GM21529 (cell line): ENCODE data around the gene RNPEPL1.
A peak's percentile ranks its signal among the peaks of the same experiment; 100 is the strongest.
"Not testable (repeated sequence)": the region's sequence is repeated elsewhere in the genome, so short reads cannot be mapped to it uniquely, and the experiment has no call there.

Source experiments
- ATAC-seq: cut with Tn5 transposase; IDR thresholded peaks from one replicate; pipeline ENCODE4 v1.9.1; 2021; ENCODE audit not compliant: unreplicated experiment

The RNPEPL1 gene, protein sequence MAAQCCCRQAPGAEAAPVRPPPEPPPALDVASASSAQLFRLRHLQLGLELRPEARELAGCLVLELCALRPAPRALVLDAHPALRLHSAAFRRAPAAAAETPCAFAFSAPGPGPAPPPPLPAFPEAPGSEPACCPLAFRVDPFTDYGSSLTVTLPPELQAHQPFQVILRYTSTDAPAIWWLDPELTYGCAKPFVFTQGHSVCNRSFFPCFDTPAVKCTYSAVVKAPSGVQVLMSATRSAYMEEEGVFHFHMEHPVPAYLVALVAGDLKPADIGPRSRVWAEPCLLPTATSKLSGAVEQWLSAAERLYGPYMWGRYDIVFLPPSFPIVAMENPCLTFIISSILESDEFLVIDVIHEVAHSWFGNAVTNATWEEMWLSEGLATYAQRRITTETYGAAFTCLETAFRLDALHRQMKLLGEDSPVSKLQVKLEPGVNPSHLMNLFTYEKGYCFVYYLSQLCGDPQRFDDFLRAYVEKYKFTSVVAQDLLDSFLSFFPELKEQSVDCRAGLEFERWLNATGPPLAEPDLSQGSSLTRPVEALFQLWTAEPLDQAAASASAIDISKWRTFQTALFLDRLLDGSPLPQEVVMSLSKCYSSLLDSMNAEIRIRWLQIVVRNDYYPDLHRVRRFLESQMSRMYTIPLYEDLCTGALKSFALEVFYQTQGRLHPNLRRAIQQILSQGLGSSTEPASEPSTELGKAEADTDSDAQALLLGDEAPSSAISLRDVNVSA

GRCh38 chr2:240567872-240568677 is at the start of gene RNPEPL1:
TSS of gene RNPEPL1 (plus strand) at chr2:240568484. CDS start at chr2:240568587, 103 bp downstream.
- ATAC-seq = peak; percentile 25

GRCh38 chr2:240518981-240519380 is 49.3 kb upstream of the RNPEPL1 start:
- no peak for ATAC-seq

DNA sequence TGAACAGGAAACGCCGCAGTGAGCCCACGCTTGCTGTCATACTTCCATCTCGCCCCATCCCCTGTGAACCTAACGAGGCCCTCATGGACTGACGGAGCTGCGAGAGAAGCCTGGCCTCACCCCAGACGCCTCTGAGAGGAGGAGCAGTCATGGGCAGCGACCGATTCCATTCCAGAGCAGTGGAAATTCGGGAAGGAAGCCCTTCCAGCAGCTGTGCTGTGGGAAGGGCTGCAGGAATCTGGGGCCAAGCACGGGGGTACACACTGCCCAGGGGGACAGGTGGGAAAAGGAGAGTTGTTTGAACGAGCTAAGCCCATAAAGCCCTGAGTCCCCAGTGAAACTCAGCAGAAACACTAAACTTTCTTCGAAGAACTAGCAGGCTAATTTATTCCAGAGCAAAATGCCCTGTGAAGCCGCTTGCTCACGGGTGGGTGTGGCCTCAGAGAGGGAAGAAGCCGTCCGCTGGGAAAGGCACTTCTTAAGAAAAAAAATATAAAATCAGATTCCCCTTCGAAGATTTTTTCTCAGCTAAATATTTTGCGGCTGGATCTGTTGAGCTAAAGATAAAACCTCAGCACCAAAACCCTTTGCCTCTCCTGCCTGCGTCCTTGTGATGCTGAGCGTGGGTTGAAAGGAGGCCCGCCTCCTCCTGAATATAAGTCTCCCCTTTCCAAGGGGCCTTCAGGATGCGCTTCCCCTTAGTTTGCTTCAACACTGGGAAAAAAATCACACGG is 48.7 kb upstream of the RNPEPL1 start:
- ATAC-seq = no peak

GRCh38 chr2:240520130-240520973 is 47.9 kb upstream of the RNPEPL1 start:
- no peak for ATAC-seq

GRCh38 chr2:240520974-240521350 is 47.3 kb upstream of the RNPEPL1 start:
- ATAC-seq = no peak

- ATAC-seq = not testable (repeated sequence)
Measured at GRCh38 chr2:240521885-240522284, 46.4 kb upstream of the RNPEPL1 start.

DNA sequence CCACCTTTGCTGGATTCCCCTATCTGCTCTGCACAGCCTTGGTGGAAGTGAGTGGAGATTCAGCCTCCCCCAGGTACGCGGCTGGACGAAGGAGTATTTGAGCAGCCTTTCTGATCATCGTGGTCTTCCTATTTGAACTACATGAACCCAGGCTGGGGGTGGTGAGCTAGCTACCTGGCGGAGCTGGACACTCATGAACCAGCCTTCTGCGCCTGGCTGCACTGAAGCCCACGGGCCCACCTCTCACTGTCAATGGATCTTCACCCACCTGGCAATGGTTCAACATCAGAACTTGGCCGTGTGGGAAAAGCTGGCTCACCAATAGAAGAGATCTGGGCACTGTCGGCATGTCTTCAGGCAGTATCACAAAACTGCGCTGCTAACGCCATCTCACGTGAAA is 45.9 kb upstream of the RNPEPL1 start:
- ATAC-seq = no peak

DNA sequence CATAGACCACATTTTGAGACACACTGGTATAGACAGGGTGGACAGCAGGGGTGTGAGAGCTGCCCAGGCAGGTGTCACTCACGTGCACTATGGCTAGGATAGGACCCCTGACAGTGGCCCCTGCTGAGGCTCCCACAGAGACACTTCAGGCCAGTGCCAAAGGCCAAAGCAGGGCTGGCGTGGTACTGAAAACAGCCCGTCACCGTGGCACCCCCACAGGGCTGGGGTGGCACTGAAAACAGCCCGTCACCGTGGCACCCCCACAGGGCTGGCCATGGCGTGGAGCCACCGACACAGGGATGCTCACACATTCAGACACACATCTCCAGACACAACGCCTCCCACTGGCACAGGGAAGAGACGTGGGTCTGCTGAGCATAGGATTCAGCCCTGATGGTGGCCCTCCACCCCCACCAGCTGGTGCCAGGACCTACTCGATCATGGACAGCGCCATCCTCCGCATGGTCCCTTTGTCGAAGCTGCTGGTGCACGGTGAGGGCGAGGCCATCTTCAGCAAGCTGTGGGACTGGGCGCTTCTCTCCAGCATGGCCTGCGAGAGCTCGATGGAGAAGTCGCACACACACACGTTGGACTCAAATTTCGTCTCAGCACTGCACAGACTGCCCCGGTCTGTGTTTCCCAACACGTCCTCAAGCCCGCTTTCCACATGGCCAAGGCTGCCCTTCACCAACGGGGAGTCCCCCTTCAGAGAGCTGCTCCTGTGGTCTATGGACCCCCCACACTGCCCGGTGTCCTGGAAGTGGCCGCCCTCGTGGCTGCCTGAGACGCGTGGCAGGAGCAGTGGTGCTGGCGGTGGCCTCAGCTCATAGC is 44.6 kb upstream of the RNPEPL1 start:
- no peak for ATAC-seq

- no peak for ATAC-seq
Measured at GRCh38 chr2:240524963-240525718, 43.1 kb upstream of the RNPEPL1 start.

- ATAC-seq = no peak
Measured at GRCh38 chr2:240525802-240526201, 42.5 kb upstream of the RNPEPL1 start.

DNA sequence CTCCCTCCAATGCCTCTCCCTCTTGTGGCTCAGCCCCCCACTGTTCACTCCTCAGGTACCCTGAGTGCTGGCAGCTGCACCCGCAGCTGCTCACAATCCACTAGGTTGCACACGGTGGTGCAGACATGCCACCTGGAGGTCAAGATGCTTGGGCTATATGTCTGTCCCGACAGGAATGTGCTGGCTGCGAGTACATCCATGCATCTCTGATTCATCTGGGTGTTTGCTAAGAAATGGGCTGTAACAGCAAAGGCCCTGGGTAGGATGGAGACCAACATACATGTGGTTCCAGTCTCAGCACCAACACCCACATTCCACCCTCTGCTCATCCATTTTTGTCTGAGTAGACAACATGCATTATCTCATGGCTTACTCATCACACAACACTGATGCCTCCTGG is 41.8 kb upstream of the RNPEPL1 start:
- ATAC-seq = no peak

- no peak for ATAC-seq
Measured at GRCh38 chr2:240527153-240527750, 41.0 kb upstream of the RNPEPL1 start.

DNA sequence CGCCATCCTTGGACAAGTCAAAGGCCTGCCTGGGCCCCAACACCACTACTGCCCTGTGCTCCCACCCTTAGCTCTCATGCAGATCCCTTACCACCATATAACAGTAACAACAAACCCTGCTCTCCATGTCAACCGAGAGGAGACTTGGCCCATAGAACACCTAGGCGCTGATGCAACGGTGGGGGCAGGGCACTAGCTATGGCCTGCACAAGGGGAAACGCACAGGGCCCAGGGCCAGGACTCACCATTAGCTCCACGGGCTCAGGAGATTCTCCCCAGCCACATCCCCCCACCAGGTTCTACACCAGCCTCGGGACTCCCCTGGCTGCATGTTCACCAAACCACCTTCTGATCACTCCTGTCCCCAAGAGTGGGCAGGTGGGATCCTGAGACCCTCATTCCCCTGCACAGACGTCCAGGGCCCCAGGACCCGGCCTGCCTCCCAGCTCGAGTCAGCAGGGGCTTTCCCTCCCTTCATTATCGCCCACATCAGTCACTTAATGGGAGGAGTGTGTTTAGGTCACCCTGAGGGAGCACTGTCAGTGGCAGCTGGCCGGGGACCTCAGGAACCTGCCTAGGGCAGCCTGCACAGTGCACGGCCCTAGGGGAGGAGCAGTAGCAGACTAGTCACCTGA is 39.8 kb upstream of the RNPEPL1 start:
- ATAC-seq = no peak

DNA sequence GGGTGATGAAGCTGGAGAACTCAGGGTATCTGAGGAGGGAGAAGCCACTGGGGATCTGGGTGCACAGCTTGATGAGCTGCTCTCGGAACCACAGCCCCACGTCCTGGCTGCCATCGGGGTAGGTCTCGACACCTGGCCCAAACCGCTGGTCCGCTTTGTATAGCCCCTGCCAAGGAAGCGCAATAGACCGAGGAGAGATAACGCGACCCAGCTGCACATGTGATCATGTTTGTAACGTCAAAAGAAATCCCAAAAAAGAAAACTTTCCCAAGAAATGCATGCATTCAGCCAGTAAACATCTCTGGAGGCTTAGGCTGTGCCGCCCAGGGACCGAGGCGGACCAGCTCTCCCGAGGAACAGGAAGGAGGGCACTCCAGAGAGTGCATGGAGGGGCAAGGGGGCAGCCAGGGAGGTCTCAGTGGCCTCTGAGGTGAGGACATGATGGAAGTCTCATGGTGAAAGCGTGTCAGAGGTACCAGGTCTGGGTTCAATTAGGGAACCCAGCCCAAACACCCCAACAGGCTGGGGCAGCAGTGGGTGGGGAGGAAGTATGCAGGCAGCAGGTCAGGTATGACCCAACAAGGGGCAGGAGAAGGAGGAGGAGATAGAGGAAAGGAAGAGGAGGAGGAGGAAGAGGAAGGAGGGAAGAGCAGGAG is 38.8 kb upstream of the RNPEPL1 start:
- no peak for ATAC-seq

DNA sequence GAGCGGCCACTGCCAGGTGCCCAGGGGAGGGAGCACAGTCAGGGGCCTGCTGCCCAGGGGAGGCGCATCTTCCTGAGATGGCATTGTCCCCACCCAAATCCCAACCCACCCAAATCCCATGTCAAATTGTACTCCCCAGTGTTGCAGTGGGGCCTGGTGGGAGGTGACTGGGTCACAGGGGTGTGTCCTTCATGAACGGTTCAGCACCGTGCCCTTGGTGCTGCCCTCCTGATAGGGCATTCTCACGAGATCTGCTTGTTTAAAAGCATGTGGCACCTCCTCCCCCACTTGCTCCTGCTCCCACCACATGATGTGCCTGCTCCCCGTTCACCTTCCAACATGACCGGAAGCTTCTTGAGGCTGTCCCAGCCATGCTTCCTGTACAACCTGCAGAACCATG is 38.1 kb upstream of the RNPEPL1 start:
- ATAC-seq = no peak

- ATAC-seq = no peak
Measured at GRCh38 chr2:240531038-240531437, 37.2 kb upstream of the RNPEPL1 start.
